K562 (cell line): ENCODE data around the gene ZBTB38. TPM values are rescaled to one million over a fixed set of nuclear protein-coding genes. Genes with fewer than 3 reads are reported as not detected.

Experiments
- ATF1 ChIP-seq, 2 experiments: fragments of 450-650 bp in 1 of 2; IDR thresholded peaks; 2 replicates each; pipeline ENCODE4 v1.6.1; 2016; ENCODE audit warnings: missing compliant biosample characterization in 1 of 2, missing genetic modification characterization in 1 of 2
- CBX1 ChIP-seq: sonication (generic); IDR thresholded peaks from 2 replicates; pipeline ENCODE4 v1.6.1; 2016; ENCODE audit warnings: antibody characterized with exemption, low read depth, mild to moderate bottlenecking
- FOXK2 ChIP-seq, 2 experiments: fragments of 450-650 bp; IDR thresholded peaks in 1 of 2; conservative IDR thresholded peaks in 1 of 2; 2 replicates each; pipeline ENCODE4 v1.6.1; 2016; ENCODE audit warnings: low read depth in 2 of 2, mild to moderate bottlenecking in 1 of 2
- HNRNPLL ChIP-seq: fragments of 200-400 bp; formaldehyde crosslinking; IDR thresholded peaks from 2 replicates; pipeline ENCODE4 v1.6.1; 2017; ENCODE audit warnings: low read length, low read depth, mild to moderate bottlenecking; ENCODE audit not compliant: poor library complexity, severe bottlenecking
- HSF4 ChIP-seq: fragments of 250-450 bp; sonication (Bioruptor Pico); IDR thresholded peaks from 2 replicates; pipeline ENCODE4 v2.1.2; 2022; ENCODE audit warnings: mild to moderate bottlenecking, moderate library complexity, borderline replicate concordance
- KAT7 ChIP-seq: sonication (generic); formaldehyde crosslinking; IDR thresholded peaks from 2 replicates; pipeline ENCODE4 v1.8.0; 2022; ENCODE audit warnings: missing genetic modification reagents, mild to moderate bottlenecking, borderline replicate concordance
- MLX ChIP-seq, 2 experiments: fragments of 450-650 bp in 1 of 2; sonication (generic) in 1 of 2; formaldehyde crosslinking; conservative IDR thresholded peaks; 2 replicates each; pipeline versions ENCODE4 v1.4.0 to v1.8.1; 2020 to 2022; ENCODE audit warnings: mild to moderate bottlenecking in 1 of 2, missing genetic modification reagents in 1 of 2
- PHF8 ChIP-seq: fragments of 200-600 bp; sonication (generic); IDR thresholded peaks from 2 replicates; pipeline ENCODE4 v1.6.1; 2012; ENCODE audit warnings: mixed run types, mild to moderate bottlenecking, inconsistent platforms, low read length, moderate library complexity, borderline replicate concordance
- RBM34 ChIP-seq: fragments of 200-400 bp; formaldehyde crosslinking; IDR thresholded peaks from 2 replicates; pipeline ENCODE4 v1.6.1; 2018; ENCODE audit warnings: low read length, borderline replicate concordance; ENCODE audit not compliant: insufficient read depth
- RERE ChIP-seq: sonication (generic); formaldehyde crosslinking; IDR thresholded peaks from 2 replicates; pipeline ENCODE4 v1.8.0; 2023; ENCODE audit warnings: missing genetic modification reagents, mild to moderate bottlenecking, borderline replicate concordance
- RUNX1 ChIP-seq: sonication (generic); IDR thresholded peaks from 2 replicates; pipeline ENCODE4 v1.6.1; 2016; ENCODE audit warnings: antibody characterized with exemption, low read depth
- SIRT6 ChIP-seq: IDR thresholded peaks from one replicate; pipeline ENCODE4 v1.6.1; 2012; ENCODE audit warnings: low read depth, mild to moderate bottlenecking, control low read depth, inconsistent platforms, low read length, moderate library complexity
- SMARCA5 ChIP-seq: fragments of 450-650 bp; IDR thresholded peaks from 2 replicates; pipeline ENCODE4 v1.6.1; 2016
- SP1 ChIP-seq: sonication (generic); formaldehyde crosslinking; IDR thresholded peaks from 2 replicates; pipeline ENCODE4 v1.8.1; 2022; ENCODE audit warnings: mild to moderate bottlenecking, missing genetic modification reagents
- TBP ChIP-seq: optimal IDR thresholded peaks from 2 replicates; pipeline ENCODE3; 2011; ENCODE audit warnings: low read depth, low read length, improper control_type of control experiment
- THRB ChIP-seq: fragments of 450-650 bp; formaldehyde crosslinking; conservative IDR thresholded peaks from 2 replicates; pipeline ENCODE4 v1.4.0; 2022; ENCODE audit warnings: mild to moderate bottlenecking, missing genetic modification characterization
- ZNF695 ChIP-seq: fragments of 450-650 bp; formaldehyde crosslinking; IDR thresholded peaks from 2 replicates; pipeline ENCODE4 v1.4.0; 2020; ENCODE audit warnings: mild to moderate bottlenecking, moderate library complexity
- ZNF764 ChIP-seq: fragments of 250-450 bp; sonication (Bioruptor Pico); IDR thresholded peaks from 2 replicates; pipeline ENCODE4 v1.4.0; 2020; ENCODE audit warnings: low read depth, mild to moderate bottlenecking, moderate library complexity
- polyA plus RNA-seq, 8 experiments: library from polyadenylated mRNA; depleted of rRNA in 4 of 8; stranded (reverse) in 5 of 8; unstranded in 3 of 8; fragments of >200 nt; fragmentation: Nextera tagmentation in 2 of 8; fragmentation: Illumina TruSeq in 1 of 8; extraction: Ambion mirVana in 2 of 8; extraction: Trizol in 1 of 8; gene quantifications; 2 replicates each; pipeline versions ENCODE4 v1.2.1 to v1.2.3, GENCODE V29; 2011 to 2014; ENCODE audit warnings: inconsistent platforms in 1 of 8, missing spikeins in 1 of 8
- total RNA-seq, 7 experiments: library from RNA; depleted of rRNA in 6 of 7; stranded (reverse); fragments of >200 nt in 6 of 7; fragmentation: Illumina TruSeq in 2 of 7; extraction: Trizol in 2 of 7; gene quantifications; 2 replicates each; pipeline versions ENCODE4 v1.2.1 to v1.2.3, GENCODE V29; 2011 to 2021; ENCODE audit warnings: low replicate concordance in 1 of 7

ZBTB38 gene
- total and polyA plus RNA-seq, 9 of the 15 experiments (the other 6 are each of a cell fraction or from before 2014, with no cell fraction given): 12.1 to 39.4 (median 22.9) TPM

GRCh38 chr3:141366285-141367037, 1.8 kb upstream of the ZBTB38 start (continued):
- TF ChIP-seq RERE (no peak), CBX1 (no peak), ZNF695 (no peak), SP1 (CRISPR knock-in tag) (no peak; the same call in 1 of the 2 replicates), KAT7 (CRISPR knock-in tag) (no peak), ATF1 (CRISPR knock-in tag; IDR thresholded peaks at IDR 0.05) (no peak), ATF1 (tag; IDR thresholded peaks at IDR 0.05) (no peak), SIRT6 (no peak), HSF4 (CRISPR knock-in tag) (no peak), THRB (CRISPR knock-in tag) (no peak), TBP (no peak), MLX (CRISPR knock-in tag; conservative IDR thresholded peaks at IDR 0.05) (no peak), PHF8 (no peak), HNRNPLL (no peak), FOXK2 (conservative IDR thresholded peaks at IDR 0.05 in 1 of 2, IDR thresholded peaks at IDR 0.05 in 1 of 2; ENCODE audit: low read depth in 2 of 2) (no peak), RUNX1 (no peak), SMARCA5 (no peak), RBM34 (no peak), ZNF764 (CRISPR knock-in tag) (no peak)
